ENCODE data around the gene MGA. TPM values are rescaled to one million over a fixed set of nuclear protein-coding genes. Genes with fewer than 3 reads are reported as not detected.

MGA gene
- total and polyA plus RNA-seq, 2 experiments from 2014 or later = 42.6 to 58.9 TPM

- Histone ChIP-seq H3K4me2 (no peak overlapping the region), H3K4me1 (ENCODE audit: insufficient read depth) (peaks cover 31% of the 10 kb centered on the region), H3K4me3 (no peak overlapping the region), H3F3A (replicated peaks; ENCODE audit: low read depth) (peaks cover 12% of the 10 kb centered on the region), H3K27ac (ENCODE audit: low read depth) (no peak overlapping the region), H3K27me3 (ENCODE audit: insufficient read depth) (no peaks in the 10 kb centered on the region), H4K20me1 (replicated peaks; ENCODE audit: insufficient read depth) (no peaks in the 10 kb centered on the region), H3K79me2 (replicated peaks; ENCODE audit: insufficient read depth) (peaks cover 14% of the 10 kb centered on the region), H2AFZ (no peak overlapping the region), H3K36me3 (ENCODE audit: insufficient read depth) (no peaks in the 10 kb centered on the region), H3K9me2 (ENCODE audit: insufficient read depth) (no peaks in the 10 kb centered on the region)
- TF ChIP-seq JUNB (IDR thresholded peaks at IDR 0.05; ENCODE audit: unreplicated experiment) (no peak), EZH2phosphoT487 (IDR thresholded peaks at IDR 0.05; ENCODE audit: unreplicated experiment) (no peak), STAT1 (IDR thresholded peaks at IDR 0.05; ENCODE audit: unreplicated experiment) (no peak), EZH2 (IDR thresholded peaks at IDR 0.05; ENCODE audit: low read depth, unreplicated experiment) (no peak), ZNF114 (CRISPR knock-in tag; IDR thresholded peaks at IDR 0.05) (no peak), CREB1 (CRISPR knock-in tag; IDR thresholded peaks at IDR 0.05; ENCODE audit: low read depth) (no peak), ZNF331 (CRISPR knock-in tag; IDR thresholded peaks at IDR 0.05; ENCODE audit: low read depth) (no peak)
- TF ChIP-seq, protein P1, sequence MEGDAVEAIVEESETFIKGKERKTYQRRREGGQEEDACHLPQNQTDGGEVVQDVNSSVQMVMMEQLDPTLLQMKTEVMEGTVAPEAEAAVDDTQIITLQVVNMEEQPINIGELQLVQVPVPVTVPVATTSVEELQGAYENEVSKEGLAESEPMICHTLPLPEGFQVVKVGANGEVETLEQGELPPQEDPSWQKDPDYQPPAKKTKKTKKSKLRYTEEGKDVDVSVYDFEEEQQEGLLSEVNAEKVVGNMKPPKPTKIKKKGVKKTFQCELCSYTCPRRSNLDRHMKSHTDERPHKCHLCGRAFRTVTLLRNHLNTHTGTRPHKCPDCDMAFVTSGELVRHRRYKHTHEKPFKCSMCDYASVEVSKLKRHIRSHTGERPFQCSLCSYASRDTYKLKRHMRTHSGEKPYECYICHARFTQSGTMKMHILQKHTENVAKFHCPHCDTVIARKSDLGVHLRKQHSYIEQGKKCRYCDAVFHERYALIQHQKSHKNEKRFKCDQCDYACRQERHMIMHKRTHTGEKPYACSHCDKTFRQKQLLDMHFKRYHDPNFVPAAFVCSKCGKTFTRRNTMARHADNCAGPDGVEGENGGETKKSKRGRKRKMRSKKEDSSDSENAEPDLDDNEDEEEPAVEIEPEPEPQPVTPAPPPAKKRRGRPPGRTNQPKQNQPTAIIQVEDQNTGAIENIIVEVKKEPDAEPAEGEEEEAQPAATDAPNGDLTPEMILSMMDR (conservative IDR thresholded peaks at IDR 0.05; ENCODE audit: low read depth in 2 of 2) = no peak
- TF ChIP-seq, protein P2, sequence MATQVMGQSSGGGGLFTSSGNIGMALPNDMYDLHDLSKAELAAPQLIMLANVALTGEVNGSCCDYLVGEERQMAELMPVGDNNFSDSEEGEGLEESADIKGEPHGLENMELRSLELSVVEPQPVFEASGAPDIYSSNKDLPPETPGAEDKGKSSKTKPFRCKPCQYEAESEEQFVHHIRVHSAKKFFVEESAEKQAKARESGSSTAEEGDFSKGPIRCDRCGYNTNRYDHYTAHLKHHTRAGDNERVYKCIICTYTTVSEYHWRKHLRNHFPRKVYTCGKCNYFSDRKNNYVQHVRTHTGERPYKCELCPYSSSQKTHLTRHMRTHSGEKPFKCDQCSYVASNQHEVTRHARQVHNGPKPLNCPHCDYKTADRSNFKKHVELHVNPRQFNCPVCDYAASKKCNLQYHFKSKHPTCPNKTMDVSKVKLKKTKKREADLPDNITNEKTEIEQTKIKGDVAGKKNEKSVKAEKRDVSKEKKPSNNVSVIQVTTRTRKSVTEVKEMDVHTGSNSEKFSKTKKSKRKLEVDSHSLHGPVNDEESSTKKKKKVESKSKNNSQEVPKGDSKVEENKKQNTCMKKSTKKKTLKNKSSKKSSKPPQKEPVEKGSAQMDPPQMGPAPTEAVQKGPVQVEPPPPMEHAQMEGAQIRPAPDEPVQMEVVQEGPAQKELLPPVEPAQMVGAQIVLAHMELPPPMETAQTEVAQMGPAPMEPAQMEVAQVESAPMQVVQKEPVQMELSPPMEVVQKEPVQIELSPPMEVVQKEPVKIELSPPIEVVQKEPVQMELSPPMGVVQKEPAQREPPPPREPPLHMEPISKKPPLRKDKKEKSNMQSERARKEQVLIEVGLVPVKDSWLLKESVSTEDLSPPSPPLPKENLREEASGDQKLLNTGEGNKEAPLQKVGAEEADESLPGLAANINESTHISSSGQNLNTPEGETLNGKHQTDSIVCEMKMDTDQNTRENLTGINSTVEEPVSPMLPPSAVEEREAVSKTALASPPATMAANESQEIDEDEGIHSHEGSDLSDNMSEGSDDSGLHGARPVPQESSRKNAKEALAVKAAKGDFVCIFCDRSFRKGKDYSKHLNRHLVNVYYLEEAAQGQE (IDR thresholded peaks at IDR 0.05; ENCODE audit: unreplicated experiment) = no peak
- no peaks in the 10 kb centered on the region for H3K36me3 Mint-ChIP-seq (ENCODE audit: low read depth)
- DNase-seq (ENCODE audit: low spot score) = no peak
- no peak overlapping the region for H3K27ac Mint-ChIP-seq
- H3K9me3 Mint-ChIP-seq = no peaks in the 10 kb centered on the region
- H3K4me3 Mint-ChIP-seq = no peak overlapping the region
- peaks cover 55% of the 10 kb centered on the region for H3K4me1 Mint-ChIP-seq
- no peak for ATAC-seq
- H3K27me3 Mint-ChIP-seq (ENCODE audit: insufficient read depth, low read depth, poor library complexity) = peaks cover 2% of the 10 kb centered on the region
Observed at GRCh38 chr15:41777421-41777973, 117.3 kb downstream of the MGA start.

- no peaks in the 10 kb centered on the region for H3K36me3 Mint-ChIP-seq (ENCODE audit: low read depth)
- H4K20me1 ChIP-seq (replicated peaks; ENCODE audit: insufficient read depth) = no peaks in the 10 kb centered on the region
- no peaks in the 10 kb centered on the region for H3K9me2 ChIP-seq (ENCODE audit: insufficient read depth)
- H2AFZ ChIP-seq = no peak overlapping the region
- H3K79me2 ChIP-seq (replicated peaks; ENCODE audit: insufficient read depth) = peaks cover 18% of the 10 kb centered on the region
- ATAC-seq (no peak), DNase-seq (ENCODE audit: low spot score) (no peak)
- no peaks in the 10 kb centered on the region for H3K9me3 Mint-ChIP-seq
- H3K4me1 ChIP-seq (ENCODE audit: insufficient read depth) = peaks cover 24% of the 10 kb centered on the region
- H3K27ac ChIP-seq (ENCODE audit: low read depth) = no peak overlapping the region
- H3K36me3 ChIP-seq (ENCODE audit: insufficient read depth) = no peaks in the 10 kb centered on the region
- peaks cover 2% of the 10 kb centered on the region for H3K27me3 Mint-ChIP-seq (ENCODE audit: insufficient read depth, low read depth, poor library complexity)
- no peak overlapping the region for H3K4me3 ChIP-seq
- H3F3A ChIP-seq (replicated peaks; ENCODE audit: low read depth) = peaks cover 6% of the 10 kb centered on the region
- H3K4me2 ChIP-seq = no peak overlapping the region
- peaks cover 56% of the 10 kb centered on the region for H3K4me1 Mint-ChIP-seq
- no peak overlapping the region for H3K27ac Mint-ChIP-seq
- H3K27me3 ChIP-seq (ENCODE audit: insufficient read depth) = no peaks in the 10 kb centered on the region
- H3K4me3 Mint-ChIP-seq = no peak overlapping the region
- TF ChIP-seq POLR2AphosphoS5 (IDR thresholded peaks at IDR 0.05; ENCODE audit: low read depth) (no peak), ZNF331 (CRISPR knock-in tag; IDR thresholded peaks at IDR 0.05; ENCODE audit: low read depth) (no peak), NANOG (IDR thresholded peaks at IDR 0.05; ENCODE audit: borderline replicate concordance) (no peak), STAT1 (IDR thresholded peaks at IDR 0.05; ENCODE audit: unreplicated experiment) (no peak), CREB1 (CRISPR knock-in tag; IDR thresholded peaks at IDR 0.05; ENCODE audit: low read depth) (no peak), ZNF114 (CRISPR knock-in tag; IDR thresholded peaks at IDR 0.05) (no peak), JUNB (IDR thresholded peaks at IDR 0.05; ENCODE audit: unreplicated experiment) (no peak), EZH2phosphoT487 (IDR thresholded peaks at IDR 0.05; ENCODE audit: unreplicated experiment) (no peak), EZH2 (IDR thresholded peaks at IDR 0.05; ENCODE audit: low read depth, unreplicated experiment) (no peak)
- TF ChIP-seq, protein P1 (conservative IDR thresholded peaks at IDR 0.05; ENCODE audit: low read depth in 2 of 2) = no peak
- TF ChIP-seq, protein P2 (IDR thresholded peaks at IDR 0.05; ENCODE audit: unreplicated experiment) = no peak
Observed at GRCh38 chr15:41778521-41778920, 118.3 kb downstream of the MGA start.
